ENCODE results near the gene METAP2.
"Not testable (repeated sequence)": the region's sequence is repeated elsewhere in the genome, so short reads cannot be mapped to it uniquely, and the experiment has no call there.

The METAP2 gene

DNA sequence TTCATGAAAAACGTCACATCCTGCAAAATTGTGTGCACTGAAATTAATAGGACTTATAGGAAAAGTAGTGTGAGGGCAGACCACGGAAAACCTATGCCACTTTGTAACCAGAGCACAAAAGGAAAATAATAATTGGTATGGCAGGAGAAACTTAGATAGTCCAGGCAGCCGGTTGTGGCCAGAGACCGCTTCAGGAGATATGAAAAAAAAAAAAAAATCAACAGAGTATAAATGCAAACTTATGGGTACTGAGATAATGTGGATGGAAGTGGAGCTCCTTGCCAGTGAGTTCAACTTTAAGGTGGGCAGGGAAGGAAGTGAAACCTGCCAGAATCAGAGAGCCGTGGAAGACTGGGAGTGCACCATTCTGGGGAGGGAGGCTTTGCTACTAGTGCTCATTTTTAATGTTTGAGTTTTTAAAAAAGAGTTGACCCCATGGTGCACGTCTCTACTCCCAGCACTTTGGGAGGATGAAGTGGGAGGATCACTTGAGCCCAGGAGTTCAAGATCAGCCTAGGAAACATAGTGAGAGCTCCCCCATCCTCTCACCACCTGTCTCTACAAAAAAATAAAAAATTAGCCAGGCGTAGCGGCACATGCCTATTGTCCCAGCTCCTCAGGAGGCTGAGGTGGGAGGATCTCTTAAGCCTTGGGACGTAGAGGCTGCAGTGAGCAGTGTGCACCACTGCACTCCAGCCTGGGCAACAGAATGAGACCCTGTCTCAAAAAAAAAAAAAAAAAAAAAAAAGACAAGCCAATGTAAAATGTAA, 34.3 kb upstream of the METAP2 start:
- TF ChIP-seq, protein P1, sequence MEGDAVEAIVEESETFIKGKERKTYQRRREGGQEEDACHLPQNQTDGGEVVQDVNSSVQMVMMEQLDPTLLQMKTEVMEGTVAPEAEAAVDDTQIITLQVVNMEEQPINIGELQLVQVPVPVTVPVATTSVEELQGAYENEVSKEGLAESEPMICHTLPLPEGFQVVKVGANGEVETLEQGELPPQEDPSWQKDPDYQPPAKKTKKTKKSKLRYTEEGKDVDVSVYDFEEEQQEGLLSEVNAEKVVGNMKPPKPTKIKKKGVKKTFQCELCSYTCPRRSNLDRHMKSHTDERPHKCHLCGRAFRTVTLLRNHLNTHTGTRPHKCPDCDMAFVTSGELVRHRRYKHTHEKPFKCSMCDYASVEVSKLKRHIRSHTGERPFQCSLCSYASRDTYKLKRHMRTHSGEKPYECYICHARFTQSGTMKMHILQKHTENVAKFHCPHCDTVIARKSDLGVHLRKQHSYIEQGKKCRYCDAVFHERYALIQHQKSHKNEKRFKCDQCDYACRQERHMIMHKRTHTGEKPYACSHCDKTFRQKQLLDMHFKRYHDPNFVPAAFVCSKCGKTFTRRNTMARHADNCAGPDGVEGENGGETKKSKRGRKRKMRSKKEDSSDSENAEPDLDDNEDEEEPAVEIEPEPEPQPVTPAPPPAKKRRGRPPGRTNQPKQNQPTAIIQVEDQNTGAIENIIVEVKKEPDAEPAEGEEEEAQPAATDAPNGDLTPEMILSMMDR (IDR thresholded peaks at IDR 0.05; ENCODE audit: low read depth, low read length): no peak

DNA sequence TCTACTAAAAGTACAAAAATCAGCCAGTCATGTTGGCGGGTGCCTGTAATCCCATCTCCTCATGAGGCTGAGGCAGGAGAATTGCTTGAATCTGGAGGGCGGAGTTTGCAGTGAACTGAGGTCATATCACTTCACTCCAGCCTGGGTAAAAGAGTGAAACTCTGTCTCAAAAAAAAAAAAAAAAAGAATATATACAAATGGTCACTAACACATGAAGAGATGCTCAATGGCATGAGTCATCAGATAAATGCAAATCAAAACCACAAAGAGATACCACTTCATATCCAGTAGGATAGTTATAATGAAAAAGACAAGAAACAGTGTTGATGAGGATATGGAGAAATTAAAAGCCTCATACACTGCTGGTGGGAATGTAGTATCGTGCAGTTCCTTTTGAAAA, 33.6 kb upstream of the METAP2 start:
- TF ChIP-seq, protein P1 (IDR thresholded peaks at IDR 0.05; ENCODE audit: low read depth, low read length): no peak
- peak; percentile 14 to 18 for DNase-seq (ENCODE audit: low read depth in 2 of 2)
- H3K4me3 ChIP-seq (replicated peaks in 1 of 2; ENCODE audit: low read depth in 2 of 2, low read length in 2 of 2): no peak overlapping the region

More for the DNA sequence above, 34.3 kb upstream of the METAP2 start:
- H3K4me3 ChIP-seq (replicated peaks in 1 of 2; ENCODE audit: low read depth in 2 of 2, low read length in 2 of 2): no peak overlapping the region
- DNase-seq (ENCODE audit: low read depth in 2 of 2): no peak

DNA sequence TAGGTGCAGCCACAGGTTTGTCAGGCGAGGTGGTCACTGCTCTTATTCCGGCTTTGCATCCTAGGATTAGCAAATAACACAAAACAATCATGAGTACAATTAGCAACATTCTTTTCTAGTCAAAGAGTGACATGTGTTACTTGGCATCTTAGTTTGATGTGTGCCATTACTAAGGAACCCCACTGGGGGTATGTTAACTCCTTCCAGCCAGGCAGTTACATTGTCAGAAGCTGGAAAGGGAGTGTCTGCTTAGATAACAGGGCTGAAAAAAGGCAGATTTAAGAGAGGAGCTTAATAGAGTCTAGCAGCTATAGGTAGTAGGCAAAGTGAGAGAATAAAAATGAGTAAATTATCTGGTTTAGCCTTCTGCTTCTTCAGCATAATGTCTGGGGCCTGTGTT, 30.5 kb upstream of the METAP2 start:
- TF ChIP-seq, protein P1 (IDR thresholded peaks at IDR 0.05; ENCODE audit: low read depth, low read length): no peak
- no peak overlapping the region for H3K4me3 ChIP-seq (replicated peaks in 1 of 2; ENCODE audit: low read depth in 2 of 2, low read length in 2 of 2)
- DNase-seq (ENCODE audit: low read depth in 2 of 2): no peak

DNA sequence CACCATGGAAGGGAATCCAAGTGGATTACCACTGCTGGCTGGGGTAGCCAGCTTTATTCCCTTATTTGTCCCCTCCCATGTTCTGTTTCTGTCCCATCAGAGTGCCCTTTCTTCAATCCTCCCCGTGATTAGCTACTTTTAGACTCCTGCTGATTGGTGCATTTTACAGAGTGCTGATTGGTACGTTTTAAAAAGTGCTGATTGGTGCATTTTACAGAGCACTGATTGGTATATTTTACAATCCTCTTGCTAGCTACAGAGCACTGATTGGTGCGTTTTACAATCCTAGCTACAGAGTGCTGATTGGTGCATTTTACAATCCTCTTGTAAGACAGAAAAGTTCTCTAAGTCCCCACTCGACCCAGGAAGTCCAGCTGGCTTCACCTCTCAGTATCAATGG, 28.9 kb upstream of the METAP2 start:
- DNase-seq (ENCODE audit: low read depth in 2 of 2); H3K4me3 ChIP-seq (replicated peaks in 1 of 2; ENCODE audit: low read depth in 2 of 2, low read length in 2 of 2): not testable (repeated sequence)

DNA sequence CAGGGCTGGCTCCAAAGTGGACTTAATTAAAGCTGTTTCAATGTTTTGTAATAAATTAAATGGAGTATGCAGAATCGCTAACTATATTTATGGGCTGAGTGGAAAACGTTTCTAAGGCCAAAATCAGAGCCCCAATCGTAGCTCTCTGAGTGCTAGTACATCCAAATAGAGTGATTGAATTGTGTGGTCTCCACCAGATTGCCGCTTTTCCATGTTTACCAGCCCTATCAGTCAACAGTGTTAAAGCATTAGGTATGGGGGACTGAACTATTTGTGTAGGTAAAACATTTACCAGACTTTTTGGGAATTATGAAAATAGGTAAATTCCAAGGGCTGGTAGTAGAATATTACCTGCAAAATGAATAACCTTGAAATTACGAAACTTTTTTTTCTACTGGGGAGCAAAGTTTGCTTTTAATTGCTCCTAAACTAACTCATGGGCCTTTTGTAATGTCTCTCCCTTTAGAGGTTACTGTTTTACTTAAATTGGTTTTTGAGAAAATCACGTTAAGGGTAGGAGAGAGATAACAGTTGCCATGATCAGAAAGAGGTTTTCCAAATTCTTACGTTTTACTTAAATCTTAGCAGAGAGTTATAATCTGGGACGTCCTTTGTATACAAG, 28.0 kb upstream of the METAP2 start:
- TF ChIP-seq, protein P1 (IDR thresholded peaks at IDR 0.05; ENCODE audit: low read depth, low read length): no peak
- DNase-seq (ENCODE audit: low read depth in 2 of 2): no peak
- H3K4me3 ChIP-seq (replicated peaks in 1 of 2; ENCODE audit: low read depth in 2 of 2, low read length in 2 of 2): no peak overlapping the region

DNA sequence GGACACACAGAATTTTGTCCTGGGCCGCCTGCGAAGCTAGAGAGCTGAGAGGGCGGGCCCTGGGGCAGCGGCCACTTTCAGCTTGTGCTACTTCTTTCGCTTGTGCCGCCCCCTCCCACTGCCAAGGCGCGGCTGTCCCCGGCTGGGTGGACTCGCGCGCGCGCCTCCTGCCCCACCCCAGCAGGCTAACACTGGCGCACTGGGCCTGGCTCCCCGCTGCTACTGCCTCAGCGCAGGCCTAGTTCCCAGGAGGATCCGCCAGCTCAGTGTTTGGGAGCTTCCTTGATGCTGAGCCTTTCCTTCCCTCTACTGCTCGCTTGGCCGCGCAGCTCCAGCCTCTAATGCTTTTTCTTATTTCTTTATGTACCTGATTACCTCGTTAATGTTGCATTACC, 27.4 kb upstream of the METAP2 start:
- H3K4me3 ChIP-seq (replicated peaks in 1 of 2; ENCODE audit: low read depth in 2 of 2, low read length in 2 of 2): no peak overlapping the region
- TF ChIP-seq, protein P1 (IDR thresholded peaks at IDR 0.05; ENCODE audit: low read depth, low read length): no peak
- DNase-seq (ENCODE audit: low read depth in 2 of 2): peak; percentile 37 to 44

DNA sequence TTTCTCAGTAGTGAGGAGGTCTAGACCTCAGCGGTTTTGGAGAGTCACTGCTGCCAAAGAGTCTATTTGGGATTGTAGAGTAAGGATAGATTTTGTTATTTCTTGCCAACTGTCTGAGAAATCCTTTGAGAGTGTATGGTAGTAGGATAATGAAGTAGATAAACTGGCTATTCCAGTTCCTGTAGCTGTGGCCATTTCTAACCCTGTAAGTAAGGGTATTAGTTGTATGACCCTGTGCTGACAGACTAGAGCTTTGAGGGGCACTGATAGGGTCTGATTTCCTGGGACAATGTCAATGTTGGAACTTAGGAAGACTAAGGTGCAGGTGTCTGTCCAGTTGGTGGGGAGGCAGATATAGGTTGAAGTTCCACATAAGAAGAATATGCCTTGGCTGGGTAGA, 24.3 kb upstream of the METAP2 start:
- DNase-seq (ENCODE audit: low read depth in 2 of 2); H3K4me3 ChIP-seq (replicated peaks in 1 of 2; ENCODE audit: low read depth in 2 of 2, low read length in 2 of 2): not testable (repeated sequence)

DNA sequence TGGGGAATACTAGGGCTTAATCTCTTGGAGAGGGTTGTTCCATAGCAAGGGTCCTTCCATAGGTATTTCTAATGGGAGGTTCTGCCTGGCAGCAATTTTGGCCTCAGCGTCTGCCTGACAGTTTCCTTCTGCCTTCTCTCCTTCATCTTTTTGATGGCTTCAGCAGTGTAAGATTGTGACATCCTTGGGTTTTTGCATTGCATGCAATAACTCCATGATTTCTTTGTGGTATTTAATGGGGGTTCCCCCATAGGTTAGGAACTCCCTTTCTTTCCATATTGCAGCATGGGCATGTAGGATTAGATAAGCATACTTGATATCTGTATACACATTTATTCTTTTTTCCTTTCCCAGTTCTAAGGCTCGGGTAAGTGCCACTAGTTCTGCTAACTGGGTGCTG, 21.5 kb upstream of the METAP2 start:
- H3K4me3 ChIP-seq (replicated peaks in 1 of 2; ENCODE audit: low read depth in 2 of 2, low read length in 2 of 2); DNase-seq (ENCODE audit: low read depth in 2 of 2): not testable (repeated sequence)

DNA sequence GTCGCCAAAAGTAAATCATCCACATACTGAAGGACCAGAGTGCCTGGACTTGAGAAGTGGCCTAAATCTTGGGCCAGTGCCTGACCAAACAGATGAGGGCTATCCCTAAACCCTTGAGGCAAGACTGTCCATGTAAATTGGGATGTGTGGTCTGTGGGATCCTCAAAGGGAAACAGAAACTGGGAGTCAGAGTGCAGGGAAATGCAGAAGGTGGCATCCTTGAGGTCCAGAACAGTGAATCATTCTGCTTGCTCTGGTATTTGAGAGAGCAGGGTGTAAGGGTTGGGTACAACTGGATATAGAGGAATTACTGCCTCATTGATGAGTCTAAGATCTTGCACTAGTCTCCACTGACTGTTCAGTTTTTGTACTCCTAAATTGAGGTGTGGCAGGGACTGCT, 20.1 kb upstream of the METAP2 start:
- not testable (repeated sequence) for DNase-seq (ENCODE audit: low read depth in 2 of 2); H3K4me3 ChIP-seq (replicated peaks in 1 of 2; ENCODE audit: low read depth in 2 of 2, low read length in 2 of 2)

DNA sequence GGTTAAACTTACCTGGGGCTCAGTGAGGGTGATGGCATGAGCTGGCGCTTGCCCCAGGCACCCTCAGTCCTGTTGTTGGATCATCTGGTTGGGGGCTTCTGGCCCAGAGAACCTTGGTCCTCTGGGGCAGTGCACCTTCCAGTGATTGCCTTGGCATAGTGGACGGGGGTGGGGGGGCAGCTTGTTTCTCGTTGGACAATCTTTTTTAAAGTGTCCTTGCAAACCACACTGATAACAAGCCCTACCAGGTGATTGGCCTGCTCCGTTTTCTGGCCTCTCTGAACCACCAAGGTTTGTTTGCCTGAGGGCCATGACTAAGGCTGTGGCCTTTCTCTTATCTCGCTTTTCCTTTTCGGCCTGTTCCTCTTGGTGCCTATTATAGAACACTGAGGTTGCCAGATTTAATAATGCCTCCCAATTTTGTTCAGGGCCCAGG, 19.2 kb upstream of the METAP2 start:
- not testable (repeated sequence) for H3K4me3 ChIP-seq (replicated peaks in 1 of 2; ENCODE audit: low read depth in 2 of 2, low read length in 2 of 2); DNase-seq (ENCODE audit: low read depth in 2 of 2)

DNA sequence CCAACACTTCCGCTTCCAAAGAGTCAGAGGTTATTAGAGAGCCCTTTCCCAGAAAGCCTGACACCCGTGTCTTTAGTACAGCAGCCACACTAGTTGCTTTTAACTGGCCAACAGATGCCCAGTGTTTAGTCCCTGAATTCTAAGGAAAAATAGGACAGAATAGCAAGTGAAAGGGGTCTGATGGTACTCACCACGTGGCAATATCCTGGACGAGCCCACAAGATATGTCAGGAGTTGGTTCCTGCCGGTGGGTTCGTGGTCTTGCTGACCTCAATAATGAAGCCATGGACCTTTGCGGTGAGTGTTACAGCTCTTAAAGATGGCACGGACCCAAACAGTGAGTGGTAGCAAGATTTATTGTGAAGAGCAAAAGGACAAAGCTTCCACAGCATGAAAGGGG, 16.3 kb upstream of the METAP2 start:
- peak in 1 of 2 donors; percentile 25 for DNase-seq (ENCODE audit: low read depth in 2 of 2)

More for the DNA sequence above, 16.3 kb upstream of the METAP2 start:
- H3K4me3 ChIP-seq (replicated peaks in 1 of 2; ENCODE audit: low read depth in 2 of 2, low read length in 2 of 2): not testable (repeated sequence)
